Measurements from ENCODE around the gene JPT1.
"Not testable (repeated sequence)": the region's sequence is repeated elsewhere in the genome, so short reads cannot be mapped to it uniquely, and the experiment has no call there.

Gene JPT1

GRCh38 chr17:75158480-75158879 is 4.2 kb upstream of the JPT1 start:
- DNase-seq = not testable (repeated sequence)

- DNase-seq = no peak
These were observed 884 bp upstream of the JPT1 start for GRCh38 chr17:75155191-75155601.

GRCh38 chr17:75153780-75154194 is 525 bp downstream of the JPT1 start:
- DNase-seq = peak in 12 of 56 donors; percentile 10 to 54 (median 26)

GRCh38 chr17:75152922-75153779 is 1.2 kb downstream of the JPT1 start:
- DNase-seq = peak in 7 of 56 donors; percentile 5 to 48 (median 17)

GRCh38 chr17:75152523-75152921 is 1.8 kb downstream of the JPT1 start:
- no peak for DNase-seq

GRCh38 chr17:75151930-75152329 is 2.4 kb downstream of the JPT1 start:
- no peak for DNase-seq

- no peak for DNase-seq
These were observed 6.3 kb downstream of the JPT1 start for GRCh38 chr17:75147878-75148546.

- DNase-seq = no peak
These were observed 7.7 kb downstream of the JPT1 start for GRCh38 chr17:75146592-75146991.

- no peak for DNase-seq
These were observed 9.3 kb downstream of the JPT1 start for GRCh38 chr17:75144816-75145512.

- no peak for DNase-seq
These were observed 11.9 kb downstream of the JPT1 start for GRCh38 chr17:75142236-75142971.

GRCh38 chr17:75138519-75138918 is 15.8 kb downstream of the JPT1 start:
- DNase-seq = no peak

- DNase-seq = not testable (repeated sequence)
These were observed 16.6 kb downstream of the JPT1 start for GRCh38 chr17:75137762-75138161.

GRCh38 chr17:75135946-75136345 is 18.4 kb downstream of the JPT1 start:
- DNase-seq = no peak

GRCh38 chr17:75135452-75135851 is 18.9 kb downstream of the JPT1 start:
- DNase-seq = no peak

- DNase-seq = not testable (repeated sequence)
These were observed 20.5 kb downstream of the JPT1 start for GRCh38 chr17:75133607-75134347.

- no peak for DNase-seq
These were observed 21.3 kb downstream of the JPT1 start for GRCh38 chr17:75133001-75133400.

- not testable (repeated sequence) for DNase-seq
These were observed 22.0 kb downstream of the JPT1 start for GRCh38 chr17:75132018-75133000.

- peak in 51 of 56 donors; percentile 17 to 85 (median 62) for DNase-seq
These were observed 22.9 kb downstream of the JPT1 start, which contains the start of gene NT5C for GRCh38 chr17:75131278-75132017. Gene NT5C (minus strand): TSS chr17:75131742. CDS start chr17:75131707, 35 bp downstream.
